A549 (cell line): Measurements from ENCODE around the gene WSCD2. TPM values are rescaled to one million over a fixed set of nuclear protein-coding genes. Genes with fewer than 3 reads are reported as not detected.

ENCODE experiments used
- ATAC-seq, 2 experiments: fragments of 200-7000 bp in 1 of 2; fragments of >200 bp in 1 of 2; cut with Nextera tagmentation in 1 of 2; cut with Tn5 transposase in 1 of 2; 3 replicates each; pipeline versions ENCODE4 v1.8.0 to v1.9.1; 2018 to 2020; ENCODE audit warnings: mild to moderate bottlenecking in 1 of 2, moderate library complexity in 1 of 2
- CTCF ChIA-PET: fragments of 300-600 bp; sonication (Branson Sonifier 250); formaldehyde crosslinking; extraction: SDS; loops from one replicate; lab custom pipeline; 2021; ENCODE audit warnings: antibody characterized with exemption, inconsistent platforms; lab: Yijun Ruan, JAX
- POLR2A ChIA-PET: fragments of 350-600 bp; formaldehyde crosslinking; extraction: SDS; loops from one replicate; lab custom pipeline; 2021; ENCODE audit warnings: antibody characterized with exemption, inconsistent platforms; lab: Yijun Ruan, JAX
- DNase-seq, 2 experiments: peaks; one replicate each; pipeline versions ENCODE4 v3.0.0 to v3.0.0-alpha.2; 2011 to 2016; ENCODE audit warnings: low read depth in 1 of 2, low spot score in 1 of 2
- FAIRE-seq: peaks from 2 replicates; lab custom pipeline; 2011; peaks lifted over from hg19 to GRCh38; lab: Jason Lieb, UNC
- H3K27ac ChIP-seq, 2 experiments: fragments of >200 bp; sonication (Bioruptor Twin); formaldehyde crosslinking; 3 replicates each; pipeline ENCODE4 v1.5.1; 2016 to 2017
- H3K4me1 ChIP-seq: fragments of >200 bp; sonication (Bioruptor Twin); formaldehyde crosslinking; 3 replicates; pipeline ENCODE4 v1.6.1; 2016
- H3K4me2 ChIP-seq: fragments of >200 bp; sonication (Bioruptor Twin); formaldehyde crosslinking; 3 replicates; pipeline ENCODE4 v1.6.1; 2016
- H3K4me3 ChIP-seq: fragments of >200 bp; sonication (Bioruptor Twin); formaldehyde crosslinking; 3 replicates; pipeline ENCODE4 v1.5.1; 2016
- H3K9me3 ChIP-seq: fragments of >200 bp; sonication (Bioruptor Twin); formaldehyde crosslinking; 3 replicates; pipeline ENCODE4 v1.6.1; 2016
- ATOH8 ChIP-seq: fragments of 250-450 bp; sonication (Bioruptor Pico); IDR thresholded peaks from 2 replicates; pipeline ENCODE4 v1.5.0; 2020; ENCODE audit warnings: low read depth, mild to moderate bottlenecking, moderate library complexity
- BHLHE40 ChIP-seq: IDR thresholded peaks from 2 replicates; pipeline ENCODE4 v1.6.1; 2012; ENCODE audit warnings: low read depth, low read length, inconsistent platforms
- CEBPB ChIP-seq, 2 experiments: fragments of >200 bp in 1 of 2; sonication (Bioruptor Twin) in 1 of 2; formaldehyde crosslinking in 1 of 2; IDR thresholded peaks; 2 replicates each; pipeline ENCODE4 v1.6.1; 2012 to 2016
- GATA3 ChIP-seq: IDR thresholded peaks from 2 replicates; pipeline ENCODE4 v1.6.1; 2012; ENCODE audit warnings: borderline replicate concordance
- HES2 ChIP-seq: fragments of >200 bp; sonication (Bioruptor Twin); formaldehyde crosslinking; IDR thresholded peaks from 2 replicates; pipeline ENCODE4 v1.6.1; 2016
- HMGXB4 ChIP-seq: fragments of 250-450 bp; sonication (Bioruptor Pico); IDR thresholded peaks from 2 replicates; pipeline ENCODE4 v1.5.0; 2021; ENCODE audit warnings: mild to moderate bottlenecking, moderate library complexity, borderline replicate concordance
- JUN ChIP-seq, 2 experiments: fragments of >200 bp; sonication (Bioruptor Twin); formaldehyde crosslinking; IDR thresholded peaks; 2 replicates in 1 of 2; 3 replicates in 1 of 2; pipeline ENCODE4 v1.6.1; 2016 to 2017
- KDM1A ChIP-seq: fragments of 200-600 bp; sonication (generic); IDR thresholded peaks from 2 replicates; pipeline ENCODE4 v1.6.1; 2016; ENCODE audit warnings: low read depth, mild to moderate bottlenecking
- MAX ChIP-seq: IDR thresholded peaks from 2 replicates; pipeline ENCODE4 v1.6.1; 2012
- MYC ChIP-seq: IDR thresholded peaks from 2 replicates; pipeline ENCODE4 v1.6.1; 2012; ENCODE audit warnings: mild to moderate bottlenecking, inconsistent platforms, low read length, improper control_type of control experiment, borderline replicate concordance
- NR3C1 ChIP-seq: fragments of >200 bp; sonication (Bioruptor Twin); formaldehyde crosslinking; IDR thresholded peaks from 3 replicates; pipeline ENCODE4 v1.6.1; 2017
- PBX3 ChIP-seq: IDR thresholded peaks from 2 replicates; pipeline ENCODE4 v1.6.1; 2012
- TP53 ChIP-seq: fragments of 250-450 bp; sonication (Bioruptor Pico); IDR thresholded peaks from 2 replicates; pipeline ENCODE4 v1.5.0; 2021; ENCODE audit warnings: mild to moderate bottlenecking, moderate library complexity
- ZFP36 ChIP-seq: fragments of 450-650 bp; IDR thresholded peaks from 2 replicates; pipeline ENCODE4 v1.6.1; 2014; ENCODE audit warnings: borderline replicate concordance; ENCODE audit not compliant: partially characterized antibody
- WGBS: methylation state at CpG from one replicate; pipeline ENCODE4 v1.1.6; 2017; ENCODE audit errors: missing lambda C conversion rate; 5-methylcytosine and 5-hydroxymethylcytosine counted together
- polyA plus RNA-seq, 4 experiments: library from polyadenylated mRNA; depleted of rRNA in 3 of 4; stranded (reverse); fragments of >200 nt; fragmentation: RNase III in 1 of 4; extraction: RNeasy Plus Mini Kit Qiagen cat#74134 plus additional on column Dnase treatment in 1 of 4; gene quantifications; 2 replicates in 3 of 4; 3 replicates in 1 of 4; pipeline ENCODE4 v1.2.3, GENCODE V29; 2011 to 2017

WSCD2 gene
- polyA plus RNA-seq, 2 of the 4 experiments (the other 2 are of a cell fraction) = not detected

- no peaks in the 10 kb centered on the region for H3K9me3 ChIP-seq
- no peak overlapping the region for H3K4me2 ChIP-seq
- ATAC-seq (no peak), DNase-seq (no peak), FAIRE-seq (no peak)
- ChIA-PET CTCF (interaction anchor here (1.5 kb wide), 1 partner anchor 11 kb away, joined by 4 read pairs; no protein-coding TSS in a partner anchor), POLR2A (no interaction called here)
- H3K4me3 ChIP-seq = no peak overlapping the region
- WGBS = 32% methylated on average over 6 of the region's 6 CpGs
- TF ChIP-seq PBX3 (no peak), TP53 (no peak), GATA3 (no peak), MAX (no peak), JUN (IDR thresholded peaks at IDR 0.05) (no peak)
- no peak overlapping the region for H3K27ac ChIP-seq
- H3K4me1 ChIP-seq = no peaks in the 10 kb centered on the region
Observed at GRCh38 chr12:108146035-108146893, 17.2 kb downstream of the WSCD2 start.

- DNase-seq (no peak), FAIRE-seq (no peak), ATAC-seq (no peak)
- Histone ChIP-seq H3K27ac (no peak overlapping the region), H3K9me3 (no peaks in the 10 kb centered on the region), H3K4me2 (no peak overlapping the region), H3K4me3 (no peak overlapping the region), H3K4me1 (no peaks in the 10 kb centered on the region)
- CTCF ChIA-PET = interaction anchor here (0.7 to 1.5 kb wide), 2 partner anchors 12 to 15 kb away, joined by 3 to 4 read pairs; no protein-coding TSS in a partner anchor
- POLR2A ChIA-PET = no interaction called here
- WGBS = 12% methylated on average over 5 of the region's 5 CpGs
- TF ChIP-seq HMGXB4 (CRISPR knock-in tag) (no peak), MYC (no peak), ATOH8 (CRISPR knock-in tag) (no peak), CEBPB (IDR thresholded peaks at IDR 0.05) (no peak)
Observed at GRCh38 chr12:108147279-108147678, 18.2 kb downstream of the WSCD2 start.

- ChIA-PET CTCF (no interaction called here), POLR2A (no interaction called here)
- H3K27ac ChIP-seq = no peak overlapping the region
- no peak for TF ChIP-seq BHLHE40
- no peaks in the 10 kb centered on the region for H3K9me3 ChIP-seq
- no peak overlapping the region for H3K4me2 ChIP-seq
- no peak for ATAC-seq
- H3K4me1 ChIP-seq = no peaks in the 10 kb centered on the region
- DNase-seq = no peak
- FAIRE-seq = no peak
- H3K4me3 ChIP-seq = no peak overlapping the region
- 2% methylated on average over 3 of the region's 3 CpGs for WGBS
Observed at GRCh38 chr12:108148521-108149074, 19.5 kb downstream of the WSCD2 start.

- no peaks in the 10 kb centered on the region for H3K4me1 ChIP-seq
- POLR2A ChIA-PET = no interaction called here
- FAIRE-seq (no peak), ATAC-seq (peak in 1 of 2 experiments; percentile 31; a peak in 1 of 6 replicates), DNase-seq (no peak)
- no peak overlapping the region for H3K4me2 ChIP-seq
- 14% methylated on average over 7 of the region's 7 CpGs for WGBS
- no peak overlapping the region for H3K27ac ChIP-seq
- TF ChIP-seq ZFP36 (no peak), KDM1A (no peak), NR3C1 (no peak), TP53 (no peak), HES2 (no peak)
- CTCF ChIA-PET = no interaction called here
- no peaks in the 10 kb centered on the region for H3K9me3 ChIP-seq
- no peak overlapping the region for H3K4me3 ChIP-seq
Observed at GRCh38 chr12:108150436-108150835, 21.3 kb downstream of the WSCD2 start.
